ENCODE results near the gene HTR3A.

DNA sequence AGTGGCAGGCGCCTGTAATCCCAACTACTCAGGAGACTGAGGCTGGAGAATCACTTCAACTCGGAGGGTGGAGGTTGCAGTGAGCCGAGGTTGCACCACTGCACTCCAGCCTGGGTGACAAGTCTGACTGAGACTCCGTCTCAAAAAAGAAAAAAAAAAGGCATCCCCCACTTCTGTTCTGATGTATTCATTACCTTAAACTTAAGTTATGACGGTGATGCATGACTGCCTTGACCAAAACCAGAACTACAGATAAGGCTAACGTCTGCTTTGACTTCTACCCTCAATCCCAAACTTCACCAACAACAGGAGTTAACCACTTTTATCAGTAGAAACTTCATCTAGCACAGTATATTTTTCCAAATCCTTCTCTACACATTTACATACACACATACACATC, 9.9 kb downstream of the HTR3A start:
- TF ChIP-seq, protein P1, sequence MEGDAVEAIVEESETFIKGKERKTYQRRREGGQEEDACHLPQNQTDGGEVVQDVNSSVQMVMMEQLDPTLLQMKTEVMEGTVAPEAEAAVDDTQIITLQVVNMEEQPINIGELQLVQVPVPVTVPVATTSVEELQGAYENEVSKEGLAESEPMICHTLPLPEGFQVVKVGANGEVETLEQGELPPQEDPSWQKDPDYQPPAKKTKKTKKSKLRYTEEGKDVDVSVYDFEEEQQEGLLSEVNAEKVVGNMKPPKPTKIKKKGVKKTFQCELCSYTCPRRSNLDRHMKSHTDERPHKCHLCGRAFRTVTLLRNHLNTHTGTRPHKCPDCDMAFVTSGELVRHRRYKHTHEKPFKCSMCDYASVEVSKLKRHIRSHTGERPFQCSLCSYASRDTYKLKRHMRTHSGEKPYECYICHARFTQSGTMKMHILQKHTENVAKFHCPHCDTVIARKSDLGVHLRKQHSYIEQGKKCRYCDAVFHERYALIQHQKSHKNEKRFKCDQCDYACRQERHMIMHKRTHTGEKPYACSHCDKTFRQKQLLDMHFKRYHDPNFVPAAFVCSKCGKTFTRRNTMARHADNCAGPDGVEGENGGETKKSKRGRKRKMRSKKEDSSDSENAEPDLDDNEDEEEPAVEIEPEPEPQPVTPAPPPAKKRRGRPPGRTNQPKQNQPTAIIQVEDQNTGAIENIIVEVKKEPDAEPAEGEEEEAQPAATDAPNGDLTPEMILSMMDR (IDR thresholded peaks at IDR 0.05; ENCODE audit: low read length) = no peak
- no peak for TF ChIP-seq EZH2 (IDR thresholded peaks at IDR 0.05; ENCODE audit: borderline replicate concordance, low read length)

All from OCI-LY1 (cell line).